Measurements from ENCODE around the gene ZSWIM4.
"Not testable (repeated sequence)": the region's sequence is repeated elsewhere in the genome, so short reads cannot be mapped to it uniquely, and the experiment has no call there.

Gene ZSWIM4

GRCh38 chr19:13778847-13779246, 16.4 kb upstream of the ZSWIM4 start:
- no peak for DNase-seq

GRCh38 chr19:13779794-13780193, 15.4 kb upstream of the ZSWIM4 start:
- not testable (repeated sequence) for DNase-seq

- no peak for DNase-seq
Observed at GRCh38 chr19:13781547-13781946, 13.7 kb upstream of the ZSWIM4 start.

- DNase-seq = no peak
Observed at GRCh38 chr19:13782537-13782936, 12.7 kb upstream of the ZSWIM4 start.

GRCh38 chr19:13783565-13784500, 11.4 kb upstream of the ZSWIM4 start:
- no peak for DNase-seq

- peak; percentile 59 for DNase-seq
Observed at GRCh38 chr19:13784731-13785452, 10.4 kb upstream of the ZSWIM4 start.

- no peak for DNase-seq
Observed at GRCh38 chr19:13788991-13789390, 6.3 kb upstream of the ZSWIM4 start.

- DNase-seq = no peak
Observed at GRCh38 chr19:13790354-13790753, 4.9 kb upstream of the ZSWIM4 start.

GRCh38 chr19:13793317-13793716, 1.9 kb upstream of the ZSWIM4 start:
- DNase-seq = not testable (repeated sequence)

GRCh38 chr19:13794398-13794756, 866 bp upstream of the ZSWIM4 start:
- no peak for DNase-seq

- DNase-seq = no peak
Observed at GRCh38 chr19:13795595-13796300, 505 bp downstream of the ZSWIM4 start.

- DNase-seq = no peak
Observed at GRCh38 chr19:13796301-13797057, 1.2 kb downstream of the ZSWIM4 start.

- no peak for DNase-seq
Observed at GRCh38 chr19:13797058-13797440, 1.8 kb downstream of the ZSWIM4 start.

GRCh38 chr19:13797870-13798269, 2.6 kb downstream of the ZSWIM4 start:
- no peak for DNase-seq

- no peak for DNase-seq
Observed at GRCh38 chr19:13799669-13800068, 4.4 kb downstream of the ZSWIM4 start.

GRCh38 chr19:13803038-13803437, 7.8 kb downstream of the ZSWIM4 start:
- no peak for DNase-seq

- no peak for DNase-seq
Observed at GRCh38 chr19:13804830-13805683, 9.8 kb downstream of the ZSWIM4 start.

GRCh38 chr19:13806728-13807127, 11.5 kb downstream of the ZSWIM4 start:
- no peak for DNase-seq

- no peak for DNase-seq
Observed at GRCh38 chr19:13807421-13808021, 12.3 kb downstream of the ZSWIM4 start.

GRCh38 chr19:13808856-13809255, 13.6 kb downstream of the ZSWIM4 start:
- DNase-seq = no peak

GRCh38 chr19:13812544-13812943, 17.3 kb downstream of the ZSWIM4 start:
- no peak for DNase-seq
